ENCODE data around the gene OR10H1.
"Not testable (repeated sequence)": the region's sequence is repeated elsewhere in the genome, so short reads cannot be mapped to it uniquely, and the experiment has no call there.

Gene OR10H1

DNA sequence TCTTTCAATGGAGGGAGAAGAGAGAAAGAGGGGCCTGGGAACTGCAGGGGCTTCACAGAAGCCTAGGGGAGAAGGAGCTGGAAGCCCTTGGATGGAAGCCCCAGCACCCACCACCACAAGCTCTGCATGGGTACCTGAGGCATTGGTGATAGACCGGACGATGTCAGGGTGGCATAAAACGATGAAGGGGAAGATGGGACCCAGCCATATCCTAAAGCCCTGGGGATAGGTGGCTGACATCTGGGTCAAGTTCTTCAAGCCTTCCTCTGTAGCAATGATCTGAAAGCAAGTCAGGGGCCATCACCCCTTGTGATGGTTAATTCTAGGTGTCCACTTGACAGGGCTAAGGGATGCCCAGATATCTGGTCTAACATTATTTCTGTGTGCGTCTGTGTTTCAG is 39.2 kb downstream of the OR10H1 start:
- peak overlapping the region in 1 of 2 donors; percentile 28 for H3K4me3 ChIP-seq (ENCODE audit: low read length in 2 of 2)
- no peak overlapping the region for H2BK120ac ChIP-seq (ENCODE audit: low read depth, low read length)
- no peak overlapping the region for H3K4ac ChIP-seq (ENCODE audit: low read length)
- H4K8ac ChIP-seq (ENCODE audit: low read depth, low read length): no peak overlapping the region
- no peak overlapping the region for H3K27ac ChIP-seq (replicated peaks; ENCODE audit: low read length)
- no peaks in the 10 kb centered on the region for H3K36me3 ChIP-seq (replicated peaks in 1 of 2; ENCODE audit: control insufficient read depth in 2 of 2, insufficient read depth in 2 of 2, low read length in 2 of 2)
- no peak overlapping the region for H2AFZ ChIP-seq (ENCODE audit: low read length)
- no CpG with 5 or more reads among the region's 4 CpGs for WGBS, 2 donors (ENCODE audit: extremely low coverage in 2 of 2, insufficient read length in 2 of 2, insufficient replicate concordance in 1 of 2)
- no peak overlapping the region for H2BK12ac ChIP-seq (ENCODE audit: low read length)
- no peak overlapping the region for H4K91ac ChIP-seq (ENCODE audit: low read depth, low read length, poor library complexity)
- H3K9ac ChIP-seq (ENCODE audit: low read depth, low read length, poor library complexity): no peak overlapping the region
- peaks cover 0 to 35% of the 10 kb centered on the region in 2 donors for H3K9me3 ChIP-seq (replicated peaks in 1 of 2; ENCODE audit: control insufficient read depth in 2 of 2, insufficient read depth in 1 of 2, low read depth in 1 of 2, low read length in 2 of 2)
- no peak for DNase-seq (ENCODE audit: low spot score)
- no peak overlapping the region for H3K18ac ChIP-seq (ENCODE audit: low read length)
- H2AK5ac ChIP-seq (ENCODE audit: low read depth, low read length): no peak overlapping the region
- H2BK15ac ChIP-seq (ENCODE audit: low read length): no peak overlapping the region
- no peak overlapping the region for H2BK5ac ChIP-seq (ENCODE audit: low read length)
- no peak overlapping the region for H3K23ac ChIP-seq (ENCODE audit: low read depth, low read length, poor library complexity)
- H3K27me3 ChIP-seq (ENCODE audit: control insufficient read depth in 3 of 3, insufficient read depth in 3 of 3, low read depth in 1 of 3, low read length in 3 of 3): no peaks in the 10 kb centered on the region
- H3K79me1 ChIP-seq (ENCODE audit: low read depth, low read length): no peaks in the 10 kb centered on the region
- H3K4me1 ChIP-seq (ENCODE audit: control insufficient read depth in 2 of 2, insufficient read depth in 1 of 2, low read depth in 1 of 2, low read length in 2 of 2): peaks cover 0 to 10% of the 10 kb centered on the region in 2 donors
- no peak overlapping the region for H3K4me2 ChIP-seq (ENCODE audit: insufficient read depth, low read length, poor library complexity, severe bottlenecking)
- H3K14ac ChIP-seq (ENCODE audit: low read length): no peak overlapping the region

GRCh38 chr19:15775249-15775648 is 40.2 kb downstream of the OR10H1 start:
- H3K4me1 ChIP-seq (ENCODE audit: control insufficient read depth in 2 of 2, insufficient read depth in 1 of 2, low read depth in 1 of 2, low read length in 2 of 2): peaks cover 0 to 7% of the 10 kb centered on the region in 2 donors
- no peak overlapping the region for H4K91ac ChIP-seq (ENCODE audit: low read depth, low read length, poor library complexity)
- H3K23ac ChIP-seq (ENCODE audit: low read depth, low read length, poor library complexity): no peak overlapping the region
- H2AFZ ChIP-seq (ENCODE audit: low read length): no peak overlapping the region
- H2BK12ac ChIP-seq (ENCODE audit: low read length): no peak overlapping the region
- no peak for DNase-seq (ENCODE audit: low spot score)
- H2BK120ac ChIP-seq (ENCODE audit: low read depth, low read length): no peak overlapping the region
- WGBS, 2 donors (ENCODE audit: extremely low coverage in 2 of 2, insufficient read length in 2 of 2, insufficient replicate concordance in 1 of 2): no CpG with 5 or more reads among the region's 2 CpGs
- H3K14ac ChIP-seq (ENCODE audit: low read length): no peak overlapping the region
- no peak overlapping the region for H2BK5ac ChIP-seq (ENCODE audit: low read length)
- H3K9ac ChIP-seq (ENCODE audit: low read depth, low read length, poor library complexity): no peak overlapping the region
- no peak overlapping the region for H3K18ac ChIP-seq (ENCODE audit: low read length)
- no peak overlapping the region for H4K8ac ChIP-seq (ENCODE audit: low read depth, low read length)
- no peak overlapping the region for H3K4me2 ChIP-seq (ENCODE audit: insufficient read depth, low read length, poor library complexity, severe bottlenecking)
- H2BK15ac ChIP-seq (ENCODE audit: low read length): no peak overlapping the region
- H3K4ac ChIP-seq (ENCODE audit: low read length): no peak overlapping the region
- H3K4me3 ChIP-seq (ENCODE audit: low read length in 2 of 2): no peak overlapping the region
- no peaks in the 10 kb centered on the region for H3K27me3 ChIP-seq (ENCODE audit: control insufficient read depth in 3 of 3, insufficient read depth in 3 of 3, low read depth in 1 of 3, low read length in 3 of 3)
- no peak overlapping the region for H2AK5ac ChIP-seq (ENCODE audit: low read depth, low read length)
- peaks cover 0 to 34% of the 10 kb centered on the region in 2 donors for H3K9me3 ChIP-seq (replicated peaks in 1 of 2; ENCODE audit: control insufficient read depth in 2 of 2, insufficient read depth in 1 of 2, low read depth in 1 of 2, low read length in 2 of 2)
- H3K79me1 ChIP-seq (ENCODE audit: low read depth, low read length): no peaks in the 10 kb centered on the region
- no peaks in the 10 kb centered on the region for H3K36me3 ChIP-seq (replicated peaks in 1 of 2; ENCODE audit: control insufficient read depth in 2 of 2, insufficient read depth in 2 of 2, low read length in 2 of 2)
- no peak overlapping the region for H3K27ac ChIP-seq (replicated peaks; ENCODE audit: low read length)

GRCh38 chr19:15774159-15774558 is 41.3 kb downstream of the OR10H1 start:
- H4K8ac ChIP-seq (ENCODE audit: low read depth, low read length); H3K27ac ChIP-seq (replicated peaks; ENCODE audit: low read length); DNase-seq (ENCODE audit: low spot score); H3K4me3 ChIP-seq (ENCODE audit: low read length in 2 of 2); H3K9ac ChIP-seq (ENCODE audit: low read depth, low read length, poor library complexity); H3K4ac ChIP-seq (ENCODE audit: low read length); H3K79me1 ChIP-seq (ENCODE audit: low read depth, low read length); H3K36me3 ChIP-seq (replicated peaks in 1 of 2; ENCODE audit: control insufficient read depth in 2 of 2, insufficient read depth in 2 of 2, low read length in 2 of 2); H3K18ac ChIP-seq (ENCODE audit: low read length); H2BK12ac ChIP-seq (ENCODE audit: low read length); H2BK5ac ChIP-seq (ENCODE audit: low read length); H3K14ac ChIP-seq (ENCODE audit: low read length); H3K4me2 ChIP-seq (ENCODE audit: insufficient read depth, low read length, poor library complexity, severe bottlenecking); H2BK15ac ChIP-seq (ENCODE audit: low read length); H2BK120ac ChIP-seq (ENCODE audit: low read depth, low read length); H2AFZ ChIP-seq (ENCODE audit: low read length); H3K4me1 ChIP-seq (ENCODE audit: control insufficient read depth in 2 of 2, insufficient read depth in 1 of 2, low read depth in 1 of 2, low read length in 2 of 2); H4K91ac ChIP-seq (ENCODE audit: low read depth, low read length, poor library complexity); H3K27me3 ChIP-seq (ENCODE audit: control insufficient read depth in 3 of 3, insufficient read depth in 3 of 3, low read depth in 1 of 3, low read length in 3 of 3); H2AK5ac ChIP-seq (ENCODE audit: low read depth, low read length); H3K23ac ChIP-seq (ENCODE audit: low read depth, low read length, poor library complexity): not testable (repeated sequence)
- H3K9me3 ChIP-seq (replicated peaks in 1 of 2; ENCODE audit: control insufficient read depth in 2 of 2, insufficient read depth in 1 of 2, low read depth in 1 of 2, low read length in 2 of 2): peaks cover 0 to 34% of the 10 kb centered on the region in 2 donors
- WGBS, 2 donors (ENCODE audit: extremely low coverage in 2 of 2, insufficient read length in 2 of 2, insufficient replicate concordance in 1 of 2): no CpG with 5 or more reads among the region's 3 CpGs

GRCh38 chr19:15769586-15769985 is 45.9 kb downstream of the OR10H1 start:
- Histone ChIP-seq H2BK120ac (ENCODE audit: low read depth, low read length) (no peak overlapping the region), H3K4me3 (ENCODE audit: low read length in 2 of 2) (no peak overlapping the region), H2BK15ac (ENCODE audit: low read length) (no peak overlapping the region), H3K4ac (ENCODE audit: low read length) (no peak overlapping the region), H3K9me3 (replicated peaks in 1 of 2; ENCODE audit: control insufficient read depth in 2 of 2, insufficient read depth in 1 of 2, low read depth in 1 of 2, low read length in 2 of 2) (peaks cover 0 to 24% of the 10 kb centered on the region in 2 donors), H3K18ac (ENCODE audit: low read length) (no peak overlapping the region), H3K27me3 (ENCODE audit: control insufficient read depth in 3 of 3, insufficient read depth in 3 of 3, low read depth in 1 of 3, low read length in 3 of 3) (no peaks in the 10 kb centered on the region), H4K8ac (ENCODE audit: low read depth, low read length) (no peak overlapping the region), H3K23ac (ENCODE audit: low read depth, low read length, poor library complexity) (no peak overlapping the region), H3K36me3 (replicated peaks in 1 of 2; ENCODE audit: control insufficient read depth in 2 of 2, insufficient read depth in 2 of 2, low read length in 2 of 2) (no peaks in the 10 kb centered on the region), H2AK5ac (ENCODE audit: low read depth, low read length) (no peak overlapping the region), H3K14ac (ENCODE audit: low read length) (no peak overlapping the region), H3K4me1 (ENCODE audit: control insufficient read depth in 2 of 2, insufficient read depth in 1 of 2, low read depth in 1 of 2, low read length in 2 of 2) (no peaks in the 10 kb centered on the region), H3K9ac (ENCODE audit: low read depth, low read length, poor library complexity) (peak overlapping the region; percentile 30), H3K79me1 (ENCODE audit: low read depth, low read length) (no peaks in the 10 kb centered on the region), H3K4me2 (ENCODE audit: insufficient read depth, low read length, poor library complexity, severe bottlenecking) (no peak overlapping the region), H4K91ac (ENCODE audit: low read depth, low read length, poor library complexity) (no peak overlapping the region), H2BK12ac (ENCODE audit: low read length) (no peak overlapping the region), H3K27ac (replicated peaks; ENCODE audit: low read length) (no peak overlapping the region), H2BK5ac (ENCODE audit: low read length) (no peak overlapping the region), H2AFZ (ENCODE audit: low read length) (no peak overlapping the region)
- no peak for DNase-seq (ENCODE audit: low spot score)
- WGBS, 2 donors (ENCODE audit: extremely low coverage in 2 of 2, insufficient read length in 2 of 2, insufficient replicate concordance in 1 of 2): no CpG with 5 or more reads among the region's 6 CpGs
